Mesenchymal stem cell (in vitro differentiated cells and primary cell): ENCODE measurements around the gene TCF12.

ENCODE experiments used
- DNase-seq: peaks from one replicate; pipeline ENCODE4 v3.0.0-alpha.2; 2013
- H2AFZ ChIP-seq: one replicate; pipeline ENCODE4 v1.6.1; 2013; ENCODE audit warnings: low read depth, mild to moderate bottlenecking, control low read depth, inconsistent platforms, low read length, moderate library complexity
- H2AK5ac ChIP-seq: 2 replicates; pipeline ENCODE4 v1.6.1; 2013; ENCODE audit warnings: low read length, moderate library complexity, mild to moderate bottlenecking, inconsistent platforms; ENCODE audit not compliant: severe bottlenecking
- H2BK120ac ChIP-seq: one replicate; pipeline ENCODE4 v1.6.1; 2013; ENCODE audit warnings: low read depth, mild to moderate bottlenecking, inconsistent platforms, low read length, moderate library complexity
- H2BK12ac ChIP-seq, 2 experiments: one replicate each; pipeline ENCODE4 v1.6.1; 2013; ENCODE audit warnings: inconsistent platforms in 2 of 2, low read length in 2 of 2, mild to moderate bottlenecking in 2 of 2, moderate library complexity in 2 of 2, control low read depth in 1 of 2
- H2BK15ac ChIP-seq: one replicate; pipeline ENCODE4 v1.6.1; 2013; ENCODE audit warnings: mild to moderate bottlenecking, low read depth, inconsistent platforms; ENCODE audit not compliant: poor library complexity, severe bottlenecking
- H2BK5ac ChIP-seq: 2 replicates; pipeline ENCODE4 v1.6.1; 2013; ENCODE audit warnings: low read depth, mild to moderate bottlenecking, low read length, control low read depth, inconsistent platforms; ENCODE audit not compliant: poor library complexity, severe bottlenecking
- H3K14ac ChIP-seq, 2 experiments: one replicate each; pipeline ENCODE4 v1.6.1; 2013; ENCODE audit warnings: inconsistent platforms in 2 of 2, low read length in 2 of 2, control low read depth in 1 of 2, mild to moderate bottlenecking in 1 of 2, moderate library complexity in 1 of 2
- H3K18ac ChIP-seq, 2 experiments: one replicate each; pipeline ENCODE4 v1.6.1; 2013; ENCODE audit warnings: inconsistent platforms in 2 of 2, low read length in 2 of 2, control low read depth in 1 of 2, low read depth in 1 of 2, mild to moderate bottlenecking in 1 of 2
- H3K23ac ChIP-seq, 2 experiments: one replicate each; pipeline ENCODE4 v1.6.1; 2013; ENCODE audit warnings: inconsistent platforms in 2 of 2, low read length in 2 of 2, mild to moderate bottlenecking in 2 of 2, moderate library complexity in 2 of 2, control low read depth in 1 of 2
- H3K27ac ChIP-seq: 2 replicates; pipeline ENCODE4 v1.5.1; 2013; ENCODE audit warnings: mild to moderate bottlenecking, moderate library complexity, low read length, control low read depth, inconsistent platforms; ENCODE audit not compliant: poor library complexity, severe bottlenecking
- H3K27me3 ChIP-seq, 2 experiments: 2 replicates each; pipeline versions ENCODE4 v1.6.1 to v1.7.0; 2013; ENCODE audit warnings: low read length in 2 of 2, mild to moderate bottlenecking in 2 of 2, moderate library complexity in 2 of 2, control low read depth in 1 of 2, inconsistent platforms in 1 of 2; ENCODE audit not compliant: control insufficient read depth in 1 of 2, insufficient read depth in 1 of 2
- H3K36me3 ChIP-seq, 2 experiments: 2 replicates each; pipeline versions ENCODE4 v1.6.1 to v1.7.0; 2013; ENCODE audit warnings: low read length in 2 of 2, control low read depth in 1 of 2, inconsistent platforms in 1 of 2, low read depth in 1 of 2, mild to moderate bottlenecking in 1 of 2; ENCODE audit not compliant: insufficient read depth in 2 of 2, control insufficient read depth in 1 of 2
- H3K4ac ChIP-seq, 2 experiments: one replicate each; pipeline ENCODE4 v1.6.1; 2013; ENCODE audit warnings: inconsistent platforms in 2 of 2, low read length in 2 of 2, mild to moderate bottlenecking in 2 of 2, moderate library complexity in 2 of 2, control low read depth in 1 of 2, low read depth in 1 of 2
- H3K4me1 ChIP-seq: 2 replicates; pipeline ENCODE4 v1.6.1; 2013; ENCODE audit warnings: low read depth, low read length, control low read depth; ENCODE audit not compliant: control insufficient read depth, insufficient read depth
- H3K4me2 ChIP-seq: 2 replicates; pipeline ENCODE4 v1.6.1; 2013; ENCODE audit warnings: low read length, mild to moderate bottlenecking, inconsistent platforms; ENCODE audit not compliant: poor library complexity, severe bottlenecking
- H3K4me3 ChIP-seq, 2 experiments: 2 replicates each; pipeline versions ENCODE4 v1.5.1 to v1.7.0; 2013; ENCODE audit warnings: low read length in 2 of 2, mild to moderate bottlenecking in 2 of 2, control low read depth in 1 of 2, low read depth in 1 of 2; ENCODE audit not compliant: insufficient read depth in 1 of 2
- H3K79me1 ChIP-seq: replicated peaks from 2 replicates; pipeline ENCODE4 v1.6.1; 2013; ENCODE audit warnings: mild to moderate bottlenecking, control low read depth, low read length, inconsistent platforms; ENCODE audit not compliant: poor library complexity, severe bottlenecking
- H3K9ac ChIP-seq: 2 replicates; pipeline ENCODE4 v1.7.0; 2013; ENCODE audit warnings: mild to moderate bottlenecking, low read length, moderate library complexity
- H3K9me3 ChIP-seq: 2 replicates; pipeline ENCODE4 v1.7.0; 2013; ENCODE audit warnings: mild to moderate bottlenecking, low read length; ENCODE audit not compliant: control insufficient read depth
- H4K8ac ChIP-seq: one replicate; pipeline ENCODE4 v1.6.1; 2013; ENCODE audit warnings: inconsistent platforms, mild to moderate bottlenecking, low read length, moderate library complexity
- H4K91ac ChIP-seq: one replicate; pipeline ENCODE4 v1.6.1; 2013; ENCODE audit warnings: mild to moderate bottlenecking, low read length, inconsistent platforms
- WGBS: methylation state at CpG from one replicate; pipeline ENCODE4 v1.1.7; 2013; ENCODE audit warnings: mixed read lengths; 5-methylcytosine and 5-hydroxymethylcytosine counted together

TCF12 gene

GRCh38 chr15:57045741-57046382 lies 127.4 kb downstream of the TCF12 start:
- H3K4me3 ChIP-seq, result no peak overlapping the region
- H3K4me1 ChIP-seq, result peaks cover 2% of the 10 kb centered on the region
- no peak overlapping the region for H2AFZ ChIP-seq
- no peak overlapping the region for H3K23ac ChIP-seq
- no peak overlapping the region for H2BK15ac ChIP-seq
- H4K8ac ChIP-seq, result no peak overlapping the region
- no peaks in the 10 kb centered on the region for H3K9me3 ChIP-seq
- H3K4me2 ChIP-seq, result no peak overlapping the region
- H2AK5ac ChIP-seq, result no peak overlapping the region
- H3K4ac ChIP-seq, result no peak overlapping the region
- DNase-seq, result no peak
- no peak overlapping the region for H2BK12ac ChIP-seq
- H3K18ac ChIP-seq, result no peak overlapping the region
- peaks cover 7% of the 10 kb centered on the region for H3K79me1 ChIP-seq
- H3K27me3 ChIP-seq, result no peaks in the 10 kb centered on the region
- no peak overlapping the region for H3K14ac ChIP-seq
- no peak overlapping the region for H2BK5ac ChIP-seq
- no peak overlapping the region for H4K91ac ChIP-seq
- H3K27ac ChIP-seq, result no peak overlapping the region
- H3K9ac ChIP-seq, result no peak overlapping the region
- 97% methylated on average over 5 of the region's 5 CpGs for WGBS
- no peaks in the 10 kb centered on the region for H3K36me3 ChIP-seq
- H2BK120ac ChIP-seq, result no peak overlapping the region

- Histone ChIP-seq H3K79me1 (peaks cover 6% of the 10 kb centered on the region), H3K9ac (no peak overlapping the region), H3K14ac (no peak overlapping the region), H3K36me3 (no peaks in the 10 kb centered on the region), H2BK15ac (peak overlapping the region; percentile 48), H4K8ac (no peak overlapping the region), H2BK12ac (no peak overlapping the region), H3K9me3 (no peaks in the 10 kb centered on the region), H3K4ac (no peak overlapping the region), H3K4me3 (no peak overlapping the region), H3K23ac (peak overlapping the region in 1 of 2 experiments; percentile 96), H2AK5ac (no peak overlapping the region), H3K4me1 (peaks cover 2% of the 10 kb centered on the region), H2BK120ac (no peak overlapping the region), H2AFZ (no peak overlapping the region), H2BK5ac (no peak overlapping the region), H4K91ac (no peak overlapping the region), H3K18ac (peak overlapping the region in 1 of 2 experiments; percentile 29), H3K27me3 (no peaks in the 10 kb centered on the region), H3K4me2 (no peak overlapping the region), H3K27ac (peak overlapping the region; percentile 55)
- 29% methylated on average over 1 of the region's 6 CpGs for WGBS
- peak; percentile 11 for DNase-seq
These were observed 130.6 kb downstream of the TCF12 start for GRCh38 chr15:57048930-57049549.

- no peak overlapping the region for H2BK15ac ChIP-seq
- no peak overlapping the region for H3K9ac ChIP-seq
- H2BK12ac ChIP-seq, result no peak overlapping the region
- H3K4me3 ChIP-seq, result no peak overlapping the region
- H3K4ac ChIP-seq, result no peak overlapping the region
- no peak overlapping the region for H3K18ac ChIP-seq
- no peak overlapping the region for H4K8ac ChIP-seq
- no peak overlapping the region for H3K23ac ChIP-seq
- peaks cover 8% of the 10 kb centered on the region for H3K4me1 ChIP-seq
- no peaks in the 10 kb centered on the region for H3K9me3 ChIP-seq
- H2BK120ac ChIP-seq, result no peak overlapping the region
- H4K91ac ChIP-seq, result no peak overlapping the region
- H3K27ac ChIP-seq, result no peak overlapping the region
- no peak overlapping the region for H2BK5ac ChIP-seq
- no peak overlapping the region for H2AK5ac ChIP-seq
- no peak overlapping the region for H2AFZ ChIP-seq
- 88% methylated on average over 3 of the region's 4 CpGs for WGBS
- H3K4me2 ChIP-seq, result no peak overlapping the region
- H3K14ac ChIP-seq, result no peak overlapping the region
- H3K27me3 ChIP-seq, result no peaks in the 10 kb centered on the region
- no peaks in the 10 kb centered on the region for H3K36me3 ChIP-seq
- DNase-seq, result no peak
- peaks cover 3% of the 10 kb centered on the region for H3K79me1 ChIP-seq
These were observed 135.0 kb downstream of the TCF12 start for GRCh38 chr15:57053470-57053869.

- H2BK15ac ChIP-seq, result no peak overlapping the region
- H3K14ac ChIP-seq, result no peak overlapping the region
- no peak overlapping the region for H3K4ac ChIP-seq
- DNase-seq, result peak; percentile 22
- no peak overlapping the region for H4K91ac ChIP-seq
- no peak overlapping the region for H2AFZ ChIP-seq
- peaks cover 6% of the 10 kb centered on the region for H3K4me1 ChIP-seq
- no peaks in the 10 kb centered on the region for H3K36me3 ChIP-seq
- H3K9me3 ChIP-seq, result no peaks in the 10 kb centered on the region
- WGBS, result 100% methylated on average over 1 of the region's 1 CpG
- H3K23ac ChIP-seq, result no peak overlapping the region
- no peak overlapping the region for H3K9ac ChIP-seq
- no peak overlapping the region for H2AK5ac ChIP-seq
- H3K4me2 ChIP-seq, result no peak overlapping the region
- no peak overlapping the region for H3K18ac ChIP-seq
- H3K4me3 ChIP-seq, result no peak overlapping the region
- no peak overlapping the region for H2BK5ac ChIP-seq
- no peak overlapping the region for H2BK120ac ChIP-seq
- no peaks in the 10 kb centered on the region for H3K79me1 ChIP-seq
- no peak overlapping the region for H4K8ac ChIP-seq
- H3K27ac ChIP-seq, result no peak overlapping the region
- H3K27me3 ChIP-seq, result no peaks in the 10 kb centered on the region
- no peak overlapping the region for H2BK12ac ChIP-seq
These were observed 135.8 kb downstream of the TCF12 start for GRCh38 chr15:57054204-57054750.
